Liver (tissue), 9 donors: ENCODE measurements around the gene ST3GAL5. TPM values are rescaled to one million over a fixed set of nuclear protein-coding genes. Genes with fewer than 3 reads are reported as not detected.

Experiments
- DNase-seq: peaks from one replicate; pipeline ENCODE4 v3.0.0-alpha.2; 2017; ENCODE audit warnings: low spot score
- H3K27ac ChIP-seq, 2 donors: one replicate each; pipeline ENCODE4 v1.7.0; 2013; ENCODE audit warnings: inconsistent platforms in 2 of 2, low read length in 2 of 2, control low read depth in 1 of 2, low read depth in 1 of 2, mild to moderate bottlenecking in 1 of 2
- H3K27me3 ChIP-seq, 4 donors: one replicate each; pipeline versions ENCODE4 v1.6.1 to v1.7.0; 2013; ENCODE audit warnings: low read length in 3 of 4, inconsistent platforms in 1 of 4, mild to moderate bottlenecking in 1 of 4, moderate library complexity in 1 of 4; ENCODE audit not compliant: control insufficient read depth in 4 of 4, insufficient read depth in 4 of 4
- H3K36me3 ChIP-seq, 4 donors: one replicate each; pipeline versions ENCODE4 v1.6.1 to v1.7.0; 2013; ENCODE audit warnings: low read length in 3 of 4, mild to moderate bottlenecking in 3 of 4, low read depth in 1 of 4, moderate library complexity in 1 of 4; ENCODE audit not compliant: control insufficient read depth in 4 of 4, insufficient read depth in 3 of 4
- H3K4me1 ChIP-seq, 4 donors: one replicate each; pipeline versions ENCODE4 v1.6.1 to v1.7.0; 2013; ENCODE audit warnings: low read length in 3 of 4, mild to moderate bottlenecking in 3 of 4, moderate library complexity in 1 of 4; ENCODE audit not compliant: control insufficient read depth in 4 of 4, insufficient read depth in 4 of 4
- H3K4me3 ChIP-seq, 3 donors: one replicate each; pipeline versions ENCODE4 v1.6.1 to v1.7.0; 2013; ENCODE audit warnings: low read length in 3 of 3, control low read depth in 1 of 3, low read depth in 1 of 3, mild to moderate bottlenecking in 1 of 3
- H3K9ac ChIP-seq, 2 donors: one replicate each; pipeline ENCODE4 v1.7.0; 2013; ENCODE audit warnings: low read length in 2 of 2, mild to moderate bottlenecking in 2 of 2, moderate library complexity in 2 of 2, control low read depth in 1 of 2, low read depth in 1 of 2
- H3K9me3 ChIP-seq, 4 donors: one replicate each; pipeline versions ENCODE4 v1.6.1 to v1.7.0; 2013; ENCODE audit warnings: low read length in 3 of 4; ENCODE audit not compliant: control insufficient read depth in 4 of 4
- EGR1 ChIP-seq, 2 donors: IDR thresholded peaks; 2 replicates each; pipeline ENCODE4 v1.6.1; 2016 to 2018; ENCODE audit warnings: antibody characterized with exemption in 2 of 2, low read depth in 2 of 2
- FOXA1 ChIP-seq: IDR thresholded peaks from 2 replicates; pipeline ENCODE4 v1.6.1; 2016; ENCODE audit warnings: antibody characterized with exemption
- FOXA2 ChIP-seq: IDR thresholded peaks from 2 replicates; pipeline ENCODE4 v1.6.1; 2016; ENCODE audit warnings: antibody characterized with exemption
- GABPA ChIP-seq, 2 donors: IDR thresholded peaks in 1 of 2; conservative IDR thresholded peaks in 1 of 2; 2 replicates each; pipeline ENCODE4 v1.6.1; 2016; ENCODE audit warnings: antibody characterized with exemption in 2 of 2, mild to moderate bottlenecking in 1 of 2, moderate library complexity in 1 of 2
- HNF4A ChIP-seq, 2 donors: conservative IDR thresholded peaks; 2 replicates each; pipeline ENCODE4 v1.6.1; 2016; ENCODE audit warnings: antibody characterized with exemption in 2 of 2, mild to moderate bottlenecking in 2 of 2
- HNF4G ChIP-seq: IDR thresholded peaks from 2 replicates; pipeline ENCODE4 v1.6.1; 2016; ENCODE audit warnings: antibody characterized with exemption
- JUND ChIP-seq, 2 donors: IDR thresholded peaks; 2 replicates each; pipeline ENCODE4 v1.6.1; 2016; ENCODE audit warnings: antibody characterized with exemption in 2 of 2
- NR2F2 ChIP-seq: IDR thresholded peaks from 2 replicates; pipeline ENCODE4 v1.6.1; 2016; ENCODE audit warnings: antibody characterized with exemption
- RAD21 ChIP-seq, 2 donors: IDR thresholded peaks; 2 replicates each; pipeline ENCODE4 v1.6.1; 2016; ENCODE audit warnings: antibody characterized with exemption in 2 of 2, mild to moderate bottlenecking in 2 of 2
- SP1 ChIP-seq: IDR thresholded peaks from 2 replicates; pipeline ENCODE4 v1.6.1; 2018; ENCODE audit warnings: antibody characterized with exemption, mild to moderate bottlenecking
- YY1 ChIP-seq: IDR thresholded peaks from 2 replicates; pipeline ENCODE4 v1.6.1; 2016; ENCODE audit warnings: antibody characterized with exemption, mild to moderate bottlenecking
- WGBS: extraction: QIAGEN DNeasy Blood & Tissue Kit; methylation state at CpG from one replicate; pipeline ENCODE4 v1.1.7; 2013; 5-methylcytosine and 5-hydroxymethylcytosine counted together
- polyA plus RNA-seq, 2 donors: library from polyadenylated mRNA; stranded (reverse) in 1 of 2; unstranded in 1 of 2; fragments of 200-250 nt in 1 of 2; fragments of >200 nt in 1 of 2; fragmentation: Nextera tagmentation in 1 of 2; extraction: Ambion mirVana in 1 of 2; gene quantifications; one replicate each; pipeline versions ENCODE4 v1.2.1 to v1.2.3, GENCODE V29; 2013 to 2015
- total RNA-seq, 2 donors: library from RNA; depleted of rRNA; stranded (reverse); fragments of >200 nt; gene quantifications; one replicate each; pipeline ENCODE4 v1.2.3, GENCODE V29; 2014
- TF ChIP-seq, protein P1 (sequence below): IDR thresholded peaks from 2 replicates; pipeline ENCODE4 v1.6.1; 2016; ENCODE audit warnings: antibody characterized with exemption
- TF ChIP-seq, protein P2 (sequence below): fragments of 150-350 bp; IDR thresholded peaks from 2 replicates; pipeline ENCODE4 v1.5.1; 2017; ENCODE audit warnings: improper control_type of control experiment, low read depth, low read length; ENCODE audit not compliant: missing input control
- TF ChIP-seq, protein P3 (sequence below): IDR thresholded peaks from 2 replicates; pipeline ENCODE4 v1.6.1; 2016; ENCODE audit warnings: antibody characterized with exemption, mild to moderate bottlenecking
- TF ChIP-seq, protein P4 (sequence below): IDR thresholded peaks from 2 replicates; pipeline ENCODE4 v1.6.1; 2016; ENCODE audit warnings: antibody characterized with exemption
- TF ChIP-seq, protein P5 (sequence below): IDR thresholded peaks from 2 replicates; pipeline ENCODE4 v1.6.1; 2016; ENCODE audit warnings: antibody characterized with exemption
- donor health status: healthy.
- donor health status: healthy.
- donor health status: healthy.
- donor health status: healthy.
- donor health status: healthy.

Gene ST3GAL5
- total and polyA plus RNA-seq, 4 donors, result 4.5 to 17.0 (median 9.0) TPM

DNA sequence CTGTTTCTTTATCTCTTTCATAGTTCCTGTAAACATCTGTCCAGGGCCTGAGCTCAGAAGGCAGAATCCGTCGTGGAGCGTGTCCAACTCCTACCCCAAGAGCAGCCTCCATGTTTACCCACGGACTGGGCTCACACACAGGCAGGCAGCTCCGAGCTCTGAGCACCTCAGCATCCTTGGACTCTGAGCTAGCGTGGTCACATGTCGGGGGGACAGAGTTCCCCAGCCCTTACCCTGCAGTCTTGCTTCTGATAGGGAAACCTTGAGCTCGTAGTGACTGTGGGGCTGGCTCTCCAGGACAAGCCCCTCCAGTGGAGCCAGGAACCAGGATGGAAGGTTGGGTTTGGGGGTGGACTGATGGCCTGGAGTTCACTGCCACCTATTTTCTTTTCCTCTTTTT, 15.1 kb upstream of the ST3GAL5 start:
- Histone ChIP-seq H3K9me3 (no peaks in the 10 kb centered on the region), H3K27ac (no peak overlapping the region), H3K36me3 (no peaks in the 10 kb centered on the region), H3K9ac (no peak overlapping the region), H3K27me3 (no peaks in the 10 kb centered on the region), H3K4me1 (no peaks in the 10 kb centered on the region), H3K4me3 (no peak overlapping the region)
- no peak for DNase-seq
- 93% methylated on average over 8 of the region's 8 CpGs for WGBS
- TF ChIP-seq RAD21 (IDR thresholded peaks at IDR 0.05) (no peak), HNF4A (conservative IDR thresholded peaks at IDR 0.05) (no peak)

DNA sequence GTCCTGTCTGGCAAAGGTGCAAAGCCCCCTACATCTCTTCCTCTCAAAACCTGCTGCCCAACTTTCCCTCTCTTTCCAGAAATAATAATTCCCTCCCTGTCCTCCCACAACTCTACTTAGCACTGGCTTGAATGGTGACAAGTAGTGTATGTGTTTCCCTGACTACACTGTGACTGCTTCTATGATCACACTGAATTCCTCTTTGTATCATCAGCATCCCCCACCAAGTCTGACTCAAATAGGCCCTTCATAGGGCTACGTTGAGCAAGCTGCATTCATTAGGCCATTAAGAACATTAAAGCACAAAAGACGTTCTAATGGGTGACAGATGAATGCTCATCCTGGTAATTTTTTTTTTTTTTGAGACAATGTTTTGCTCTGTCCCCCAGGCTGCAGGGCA, 13.7 kb upstream of the ST3GAL5 start:
- WGBS, result 44% methylated on average over 2 of the region's 2 CpGs
- H3K36me3 ChIP-seq, result no peaks in the 10 kb centered on the region
- H3K9ac ChIP-seq, result no peak overlapping the region
- TF ChIP-seq FOXA1 (no peak), JUND (IDR thresholded peaks at IDR 0.05) (no peak), HNF4G (no peak)
- TF ChIP-seq, protein P1, sequence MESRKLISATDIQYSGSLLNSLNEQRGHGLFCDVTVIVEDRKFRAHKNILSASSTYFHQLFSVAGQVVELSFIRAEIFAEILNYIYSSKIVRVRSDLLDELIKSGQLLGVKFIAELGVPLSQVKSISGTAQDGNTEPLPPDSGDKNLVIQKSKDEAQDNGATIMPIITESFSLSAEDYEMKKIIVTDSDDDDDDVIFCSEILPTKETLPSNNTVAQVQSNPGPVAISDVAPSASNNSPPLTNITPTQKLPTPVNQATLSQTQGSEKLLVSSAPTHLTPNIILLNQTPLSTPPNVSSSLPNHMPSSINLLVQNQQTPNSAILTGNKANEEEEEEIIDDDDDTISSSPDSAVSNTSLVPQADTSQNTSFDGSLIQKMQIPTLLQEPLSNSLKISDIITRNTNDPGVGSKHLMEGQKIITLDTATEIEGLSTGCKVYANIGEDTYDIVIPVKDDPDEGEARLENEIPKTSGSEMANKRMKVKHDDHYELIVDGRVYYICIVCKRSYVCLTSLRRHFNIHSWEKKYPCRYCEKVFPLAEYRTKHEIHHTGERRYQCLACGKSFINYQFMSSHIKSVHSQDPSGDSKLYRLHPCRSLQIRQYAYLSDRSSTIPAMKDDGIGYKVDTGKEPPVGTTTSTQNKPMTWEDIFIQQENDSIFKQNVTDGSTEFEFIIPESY, result no peak
- TF ChIP-seq, protein P2, sequence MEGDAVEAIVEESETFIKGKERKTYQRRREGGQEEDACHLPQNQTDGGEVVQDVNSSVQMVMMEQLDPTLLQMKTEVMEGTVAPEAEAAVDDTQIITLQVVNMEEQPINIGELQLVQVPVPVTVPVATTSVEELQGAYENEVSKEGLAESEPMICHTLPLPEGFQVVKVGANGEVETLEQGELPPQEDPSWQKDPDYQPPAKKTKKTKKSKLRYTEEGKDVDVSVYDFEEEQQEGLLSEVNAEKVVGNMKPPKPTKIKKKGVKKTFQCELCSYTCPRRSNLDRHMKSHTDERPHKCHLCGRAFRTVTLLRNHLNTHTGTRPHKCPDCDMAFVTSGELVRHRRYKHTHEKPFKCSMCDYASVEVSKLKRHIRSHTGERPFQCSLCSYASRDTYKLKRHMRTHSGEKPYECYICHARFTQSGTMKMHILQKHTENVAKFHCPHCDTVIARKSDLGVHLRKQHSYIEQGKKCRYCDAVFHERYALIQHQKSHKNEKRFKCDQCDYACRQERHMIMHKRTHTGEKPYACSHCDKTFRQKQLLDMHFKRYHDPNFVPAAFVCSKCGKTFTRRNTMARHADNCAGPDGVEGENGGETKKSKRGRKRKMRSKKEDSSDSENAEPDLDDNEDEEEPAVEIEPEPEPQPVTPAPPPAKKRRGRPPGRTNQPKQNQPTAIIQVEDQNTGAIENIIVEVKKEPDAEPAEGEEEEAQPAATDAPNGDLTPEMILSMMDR, result no peak
- H3K9me3 ChIP-seq, result no peaks in the 10 kb centered on the region
- H3K27me3 ChIP-seq, result no peaks in the 10 kb centered on the region
- DNase-seq, result no peak
- H3K4me3 ChIP-seq, result no peak overlapping the region
- H3K27ac ChIP-seq, result no peak overlapping the region
- no peaks in the 10 kb centered on the region for H3K4me1 ChIP-seq

DNA sequence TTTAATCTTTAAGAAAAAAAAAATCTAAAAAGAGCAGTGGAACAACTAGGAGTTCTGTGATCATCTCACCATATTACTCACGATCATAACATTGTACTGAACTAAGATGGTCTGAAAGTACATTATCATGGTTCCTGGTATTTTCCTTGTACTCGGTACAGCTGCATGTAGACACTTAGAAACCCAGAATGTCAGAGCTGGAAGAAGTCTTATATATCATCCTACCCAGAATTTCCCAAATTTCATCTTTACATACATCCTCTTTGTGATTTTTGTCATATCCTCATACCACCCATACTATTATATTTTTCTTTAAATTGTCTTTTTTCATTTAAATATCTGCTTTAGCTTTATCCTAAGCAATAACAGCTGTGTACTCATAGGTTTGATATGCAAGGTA, 12.4 kb upstream of the ST3GAL5 start:
- Histone ChIP-seq H3K4me3 (no peak overlapping the region), H3K27me3 (no peaks in the 10 kb centered on the region), H3K9me3 (no peaks in the 10 kb centered on the region), H3K4me1 (no peaks in the 10 kb centered on the region), H3K36me3 (no peaks in the 10 kb centered on the region), H3K27ac (no peak overlapping the region), H3K9ac (no peak overlapping the region)
- no peak for DNase-seq
- WGBS, result 49% methylated on average over 2 of the region's 2 CpGs
- TF ChIP-seq, protein P3, sequence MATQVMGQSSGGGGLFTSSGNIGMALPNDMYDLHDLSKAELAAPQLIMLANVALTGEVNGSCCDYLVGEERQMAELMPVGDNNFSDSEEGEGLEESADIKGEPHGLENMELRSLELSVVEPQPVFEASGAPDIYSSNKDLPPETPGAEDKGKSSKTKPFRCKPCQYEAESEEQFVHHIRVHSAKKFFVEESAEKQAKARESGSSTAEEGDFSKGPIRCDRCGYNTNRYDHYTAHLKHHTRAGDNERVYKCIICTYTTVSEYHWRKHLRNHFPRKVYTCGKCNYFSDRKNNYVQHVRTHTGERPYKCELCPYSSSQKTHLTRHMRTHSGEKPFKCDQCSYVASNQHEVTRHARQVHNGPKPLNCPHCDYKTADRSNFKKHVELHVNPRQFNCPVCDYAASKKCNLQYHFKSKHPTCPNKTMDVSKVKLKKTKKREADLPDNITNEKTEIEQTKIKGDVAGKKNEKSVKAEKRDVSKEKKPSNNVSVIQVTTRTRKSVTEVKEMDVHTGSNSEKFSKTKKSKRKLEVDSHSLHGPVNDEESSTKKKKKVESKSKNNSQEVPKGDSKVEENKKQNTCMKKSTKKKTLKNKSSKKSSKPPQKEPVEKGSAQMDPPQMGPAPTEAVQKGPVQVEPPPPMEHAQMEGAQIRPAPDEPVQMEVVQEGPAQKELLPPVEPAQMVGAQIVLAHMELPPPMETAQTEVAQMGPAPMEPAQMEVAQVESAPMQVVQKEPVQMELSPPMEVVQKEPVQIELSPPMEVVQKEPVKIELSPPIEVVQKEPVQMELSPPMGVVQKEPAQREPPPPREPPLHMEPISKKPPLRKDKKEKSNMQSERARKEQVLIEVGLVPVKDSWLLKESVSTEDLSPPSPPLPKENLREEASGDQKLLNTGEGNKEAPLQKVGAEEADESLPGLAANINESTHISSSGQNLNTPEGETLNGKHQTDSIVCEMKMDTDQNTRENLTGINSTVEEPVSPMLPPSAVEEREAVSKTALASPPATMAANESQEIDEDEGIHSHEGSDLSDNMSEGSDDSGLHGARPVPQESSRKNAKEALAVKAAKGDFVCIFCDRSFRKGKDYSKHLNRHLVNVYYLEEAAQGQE, result no peak
- TF ChIP-seq RAD21 (IDR thresholded peaks at IDR 0.05) (no peak), FOXA1 (no peak), FOXA2 (no peak), EGR1 (IDR thresholded peaks at IDR 0.05; ENCODE audit: low read depth in 2 of 2) (no peak), GABPA (IDR thresholded peaks at IDR 0.05 in 1 of 2, conservative IDR thresholded peaks at IDR 0.05 in 1 of 2) (no peak), JUND (IDR thresholded peaks at IDR 0.05) (no peak), SP1 (no peak), HNF4G (no peak), NR2F2 (no peak), YY1 (no peak), HNF4A (conservative IDR thresholded peaks at IDR 0.05) (no peak)
- TF ChIP-seq, protein P4, sequence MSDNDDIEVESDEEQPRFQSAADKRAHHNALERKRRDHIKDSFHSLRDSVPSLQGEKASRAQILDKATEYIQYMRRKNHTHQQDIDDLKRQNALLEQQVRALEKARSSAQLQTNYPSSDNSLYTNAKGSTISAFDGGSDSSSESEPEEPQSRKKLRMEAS, result no peak
- TF ChIP-seq, protein P1, result no peak
- TF ChIP-seq, protein P5, sequence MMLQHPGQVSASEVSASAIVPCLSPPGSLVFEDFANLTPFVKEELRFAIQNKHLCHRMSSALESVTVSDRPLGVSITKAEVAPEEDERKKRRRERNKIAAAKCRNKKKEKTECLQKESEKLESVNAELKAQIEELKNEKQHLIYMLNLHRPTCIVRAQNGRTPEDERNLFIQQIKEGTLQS, result no peak
